ENCODE data around the gene CCDC78.

CCDC78 gene

DNA sequence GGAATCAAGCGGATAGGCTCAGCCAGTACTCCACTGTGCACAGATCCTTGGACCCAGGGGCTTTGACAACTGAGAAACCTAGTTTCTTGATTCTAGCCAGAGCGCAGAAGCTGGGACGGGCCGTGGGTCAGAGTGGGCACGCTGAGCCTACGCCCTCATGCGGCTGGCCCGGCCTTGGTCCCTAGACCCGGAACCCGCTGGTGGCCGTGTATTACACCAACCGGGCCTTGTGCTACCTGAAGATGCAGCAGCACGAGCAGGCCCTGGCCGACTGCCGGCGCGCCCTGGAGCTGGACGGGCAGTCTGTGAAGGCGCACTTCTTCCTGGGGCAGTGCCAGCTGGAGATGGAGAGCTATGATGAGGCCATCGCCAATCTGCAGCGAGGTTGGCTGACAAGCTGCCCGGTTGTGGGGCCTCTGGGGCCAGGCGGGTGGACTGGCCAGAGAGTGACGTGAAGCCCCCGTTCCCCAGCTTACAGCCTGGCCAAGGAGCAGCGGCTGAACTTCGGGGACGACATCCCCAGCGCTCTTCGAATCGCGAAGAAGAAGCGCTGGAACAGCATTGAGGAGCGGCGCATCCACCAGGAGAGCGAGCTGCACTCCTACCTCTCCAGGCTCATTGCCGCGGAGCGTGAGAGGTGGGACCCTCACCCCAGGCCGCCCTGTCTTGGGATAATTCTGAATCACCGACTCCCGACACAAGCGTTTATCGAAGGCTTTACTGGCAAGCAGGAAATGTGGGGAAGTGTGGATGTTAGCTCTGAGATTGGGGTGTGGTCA lies 45.1 kb downstream of the CCDC78 start:
- peak overlapping the region; percentile 87 to 96 (median 91) for H3K9ac ChIP-seq
- H3K4me1 ChIP-seq, result peaks cover 42 to 57% (median 51%) of the 10 kb centered on the region in 10 experiments
- no peaks in the 10 kb centered on the region for H3K9me3 ChIP-seq (replicated peaks in 1 of 11)
- H3K4me3 ChIP-seq, result peak overlapping the region; percentile 75 to 98 (median 90)
- H4K20me1 ChIP-seq, result peaks cover 26 to 74% (median 54%) of the 10 kb centered on the region in 11 experiments; a peak in 21 of 22 replicates
- peak overlapping the region; percentile 95 to 99 (median 99) for H3K4me2 ChIP-seq
- no peak for TF ChIP-seq Cebpa-rat (IDR thresholded peaks at IDR 0.05)
- peaks cover 23 to 39% (median 27%) of the 10 kb centered on the region in 11 experiments for H3K36me3 ChIP-seq
- peak overlapping the region; percentile 69 to 91 (median 82); a peak in 21 of 22 replicates for H3K27ac ChIP-seq
- H3K27me3 ChIP-seq, result peaks cover 0 to 6% (median 0%) of the 10 kb centered on the region in 11 experiments; a peak in 5 of 22 replicates

DNA sequence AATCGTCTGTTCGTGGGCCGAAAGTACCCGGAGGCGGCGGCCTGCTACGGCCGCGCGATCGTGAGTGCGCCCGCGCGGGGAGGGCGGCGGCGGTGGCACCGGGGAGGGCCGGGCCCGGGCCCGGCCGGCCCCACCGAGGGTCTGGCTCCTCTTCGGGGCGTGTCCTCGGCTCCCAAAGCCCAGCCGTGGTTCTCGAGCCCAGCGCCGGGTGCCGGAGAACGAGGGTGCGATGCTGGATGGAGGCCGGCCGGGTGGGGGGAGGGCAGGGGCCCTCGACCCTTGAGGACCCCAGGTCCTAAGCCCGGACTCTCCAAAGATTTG lies 45.7 kb downstream of the CCDC78 start:
- TF ChIP-seq Cebpa-rat (IDR thresholded peaks at IDR 0.05), result no peak
- Histone ChIP-seq H3K36me3 (peaks cover 23 to 34% (median 27%) of the 10 kb centered on the region in 11 experiments), H3K27ac (peak overlapping the region; percentile 69 to 91 (median 82)), H4K20me1 (peaks cover 26 to 78% (median 56%) of the 10 kb centered on the region in 11 experiments; a peak in 21 of 22 replicates), H3K9ac (peak overlapping the region; percentile 87 to 96 (median 91)), H3K4me3 (peak overlapping the region; percentile 75 to 98 (median 90)), H3K9me3 (replicated peaks in 1 of 11) (no peaks in the 10 kb centered on the region), H3K27me3 (peaks cover under 1 to 11% (median 2%) of the 10 kb centered on the region in 11 experiments; a peak in 20 of 22 replicates), H3K4me2 (peak overlapping the region; percentile 95 to 99 (median 99)), H3K4me1 (peaks cover 42 to 53% (median 50%) of the 10 kb centered on the region in 10 experiments)

DNA sequence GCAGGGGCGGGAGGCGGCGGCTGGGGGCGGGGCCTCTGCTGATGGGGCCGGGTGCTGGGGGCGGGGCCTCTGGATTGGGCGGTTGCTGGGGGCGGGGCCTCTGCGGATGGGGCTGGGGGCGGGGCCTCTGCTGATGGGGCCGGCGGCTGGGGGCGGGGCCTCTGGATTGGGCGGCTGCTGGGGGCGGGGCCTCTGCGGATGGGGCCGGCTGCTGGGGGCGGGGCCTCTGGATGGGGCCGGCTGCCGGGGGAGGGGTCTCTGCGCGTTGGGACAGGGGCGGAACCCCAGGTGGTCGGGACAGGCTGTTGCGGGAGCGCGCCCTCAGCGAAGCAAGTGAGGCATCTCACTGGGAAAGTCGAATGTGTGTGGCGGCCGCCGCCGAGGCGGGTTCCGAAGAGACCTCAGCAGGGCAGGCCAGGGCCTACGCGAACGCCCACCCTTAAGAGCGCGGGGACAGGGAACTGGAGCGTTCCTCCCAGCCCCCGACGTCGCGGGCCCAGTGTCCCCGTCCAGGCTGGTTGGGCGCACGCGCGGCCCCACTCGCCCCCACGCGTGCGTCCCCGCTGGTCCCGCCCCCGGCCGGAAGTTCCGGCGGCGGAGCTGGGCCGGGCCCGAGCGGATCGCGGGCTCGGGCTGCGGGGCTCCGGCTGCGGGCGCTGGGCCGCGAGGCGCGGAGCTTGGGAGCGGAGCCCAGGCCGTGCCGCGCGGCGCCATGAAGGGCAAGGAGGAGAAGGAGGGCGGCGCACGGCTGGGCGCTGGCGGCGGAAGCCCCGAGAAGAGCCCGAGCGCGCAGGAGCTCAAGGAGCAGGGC lies 46.2 kb downstream of the CCDC78 start, which contains the start of gene STUB1:
Gene STUB1, plus strand, starts transcription at position 597 of the 811 bp plus-strand sequence. Its CDS starts 116 bp downstream, at position 713.
- no peak for TF ChIP-seq Cebpa-rat (IDR thresholded peaks at IDR 0.05)
- Histone ChIP-seq H3K4me3 (peak within 1 kb of the TSS; percentile 75 to 98 (median 90)), H3K27me3 (peaks cover 7 to 17% (median 8%) of the 10 kb centered on the region in 11 experiments), H3K9me3 (replicated peaks in 1 of 11) (no peaks in the 10 kb centered on the region), H4K20me1 (peaks cover 30 to 80% (median 62%) of the 10 kb centered on the region in 11 experiments; a peak in 21 of 22 replicates), H3K4me1 (peaks cover 39 to 53% (median 47%) of the 10 kb centered on the region in 10 experiments), H3K9ac (peak within 1 kb of the TSS; percentile 87 to 96 (median 91)), H3K36me3 (peaks cover 22 to 29% (median 26%) of the 10 kb centered on the region in 11 experiments), H3K4me2 (peak within 1 kb of the TSS; percentile 95 to 99 (median 99)), H3K27ac (peak within 1 kb of the TSS; percentile 69 to 91 (median 82))

DNA sequence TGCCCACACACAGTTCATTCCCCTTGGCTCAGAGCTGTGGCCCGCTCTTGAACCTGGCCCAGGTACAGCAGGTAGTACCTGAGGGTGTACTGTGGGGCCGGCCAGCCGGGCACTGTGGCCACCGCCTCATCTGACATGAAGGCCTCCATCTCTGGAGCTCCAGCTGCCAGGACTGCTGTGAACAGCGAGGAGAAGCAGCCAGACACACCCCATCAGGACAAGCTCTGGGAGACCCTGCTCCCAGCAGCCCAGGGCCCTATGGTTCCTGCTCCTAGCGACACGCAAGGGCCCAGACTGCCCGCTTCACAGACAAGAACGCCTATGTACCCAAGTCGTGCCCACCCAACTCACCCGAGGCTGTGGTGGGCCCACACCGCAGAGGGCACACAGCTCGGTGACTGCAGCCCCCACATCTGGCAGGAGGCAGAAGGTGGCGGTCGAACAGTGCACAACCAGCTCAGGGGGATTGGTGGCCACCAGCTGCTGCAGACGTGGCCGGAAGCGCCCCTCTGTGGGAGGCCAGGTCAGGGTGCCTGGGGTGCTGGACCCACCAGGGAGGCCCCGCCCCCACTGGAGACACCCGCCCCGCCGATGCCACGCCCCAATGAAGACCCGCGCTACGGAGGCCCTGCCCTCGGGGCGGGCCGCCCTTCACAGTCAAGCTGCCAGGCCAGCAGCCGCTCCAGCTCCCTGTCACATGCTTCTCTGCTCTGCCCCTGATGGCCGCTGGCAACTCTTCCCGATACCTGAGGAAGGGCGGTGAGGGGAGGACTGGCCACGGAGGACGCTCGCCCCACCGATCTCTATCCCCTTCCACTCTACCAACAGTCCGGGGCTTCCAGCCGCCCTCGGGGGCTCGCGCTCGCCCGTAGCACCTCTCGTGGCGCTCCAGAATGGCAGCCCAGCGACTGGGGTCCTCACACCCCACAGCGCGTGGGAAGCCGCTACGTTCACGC lies 47.1 kb downstream of the CCDC78 start:
- H3K27ac ChIP-seq, result peak overlapping the region in 8 of 11 experiments; percentile 32 to 66 (median 40); a peak in 12 of 22 replicates
- H3K9ac ChIP-seq, result peak overlapping the region in 10 of 11 experiments; percentile 27 to 71 (median 60); a peak in 14 of 22 replicates

DNA sequence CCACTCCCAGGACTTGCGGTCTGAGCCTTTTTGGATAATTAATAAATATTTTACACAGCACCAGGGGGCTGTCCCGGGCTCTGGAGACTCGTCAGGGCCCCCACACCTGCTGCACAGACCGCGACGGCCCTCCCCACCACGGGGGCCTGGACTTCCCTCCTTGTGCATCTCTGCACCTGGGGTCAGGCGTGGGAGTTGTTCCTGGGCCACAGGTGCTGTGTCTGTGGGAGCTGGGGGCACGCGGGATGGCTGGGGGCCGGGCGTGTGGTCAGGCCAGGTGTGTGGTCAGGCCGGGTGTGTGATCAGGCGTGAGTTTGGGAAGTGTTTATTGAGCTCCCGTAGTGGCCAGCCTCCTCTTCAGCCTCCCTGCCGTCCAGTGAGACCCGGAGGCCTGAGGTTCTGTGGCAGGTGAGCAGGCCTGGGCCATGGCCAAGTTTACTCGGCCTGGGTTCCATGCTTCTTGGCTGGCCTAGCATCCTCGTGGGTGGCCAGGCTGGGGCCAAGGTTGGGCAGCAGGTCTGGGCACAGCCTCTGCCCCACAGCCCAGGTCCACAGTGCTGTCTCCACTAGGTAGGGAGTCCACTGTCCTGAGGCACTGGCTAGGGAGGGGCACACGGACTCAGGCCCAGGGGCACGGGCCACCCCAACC lies 47.9 kb downstream of the CCDC78 start:
- peaks cover 12 to 29% (median 17%) of the 10 kb centered on the region in 11 experiments for H3K27me3 ChIP-seq
- H3K36me3 ChIP-seq, result peaks cover 31 to 38% (median 34%) of the 10 kb centered on the region in 11 experiments
- no peak overlapping the region for H3K27ac ChIP-seq
- peak overlapping the region in 5 of 11 experiments; percentile 80 to 95 (median 88); a peak in 7 of 22 replicates for H3K4me2 ChIP-seq
- no peak overlapping the region for H3K4me3 ChIP-seq
- peaks cover 47 to 90% (median 73%) of the 10 kb centered on the region in 11 experiments; a peak in 21 of 22 replicates for H4K20me1 ChIP-seq
- H3K4me1 ChIP-seq, result peaks cover 27 to 50% (median 43%) of the 10 kb centered on the region in 10 experiments
- peak overlapping the region in 1 of 11 experiments; percentile 62; a peak in 1 of 22 replicates for H3K9ac ChIP-seq
- H3K9me3 ChIP-seq (replicated peaks in 1 of 11), result no peaks in the 10 kb centered on the region
- TF ChIP-seq Cebpa-rat (IDR thresholded peaks at IDR 0.05), result no peak

More for the DNA sequence above, 47.1 kb downstream of the CCDC78 start:
- peak overlapping the region; percentile 67 to 95 (median 86) for H3K4me2 ChIP-seq
- H3K36me3 ChIP-seq, result peaks cover 24 to 34% (median 29%) of the 10 kb centered on the region in 11 experiments
- H3K4me1 ChIP-seq, result peaks cover 33 to 55% (median 48%) of the 10 kb centered on the region in 10 experiments
- no peaks in the 10 kb centered on the region for H3K9me3 ChIP-seq (replicated peaks in 1 of 11)
- H3K4me3 ChIP-seq, result peak overlapping the region; percentile 50 to 67 (median 56)
- no peak for TF ChIP-seq Cebpa-rat (IDR thresholded peaks at IDR 0.05)
- peaks cover 12 to 26% (median 16%) of the 10 kb centered on the region in 11 experiments for H3K27me3 ChIP-seq
- H4K20me1 ChIP-seq, result peaks cover 39 to 87% (median 71%) of the 10 kb centered on the region in 11 experiments; a peak in 21 of 22 replicates

DNA sequence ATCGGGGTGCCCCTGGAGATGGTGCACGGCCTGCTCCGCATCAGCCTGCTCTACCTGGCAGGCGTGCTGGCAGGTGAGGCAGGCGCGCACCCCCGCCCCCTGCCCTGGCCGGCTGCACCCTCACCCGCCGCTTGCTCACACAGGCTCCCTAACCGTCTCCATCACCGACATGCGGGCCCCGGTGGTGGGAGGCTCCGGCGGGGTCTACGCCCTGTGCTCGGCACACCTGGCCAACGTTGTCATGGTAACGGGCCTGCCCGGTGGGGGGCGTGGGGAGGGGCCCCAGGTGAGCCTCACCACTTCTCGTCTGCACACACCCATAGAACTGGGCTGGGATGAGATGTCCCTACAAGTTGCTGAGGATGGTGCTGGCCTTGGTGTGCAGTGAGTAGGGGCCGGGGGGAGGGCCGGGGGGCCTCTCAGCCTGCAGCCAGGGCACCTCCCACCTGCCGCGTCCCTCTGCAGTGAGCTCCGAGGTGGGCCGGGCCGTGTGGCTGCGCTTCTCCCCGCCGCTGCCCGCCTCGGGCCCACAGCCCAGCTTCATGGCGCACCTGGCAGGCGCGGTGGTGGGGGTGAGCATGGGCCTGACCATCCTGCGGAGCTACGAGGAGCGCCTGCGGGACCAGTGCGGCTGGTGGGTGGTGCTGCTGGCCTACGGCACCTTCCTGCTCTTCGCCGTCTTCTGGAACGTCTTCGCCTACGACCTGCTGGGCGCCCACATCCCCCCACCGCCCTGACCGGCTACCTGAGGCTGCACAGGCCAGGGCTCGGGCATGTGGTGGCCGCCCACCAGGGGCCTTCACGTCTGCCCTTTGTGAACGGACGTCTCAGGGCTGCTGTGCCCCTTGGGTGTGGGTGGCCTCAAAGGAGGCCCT lies 48.7 kb downstream of the CCDC78 start:
- no peak overlapping the region for H3K9ac ChIP-seq
- TF ChIP-seq Cebpa-rat (IDR thresholded peaks at IDR 0.05), result no peak
- H3K4me3 ChIP-seq, result no peak overlapping the region
- peaks cover 19 to 42% (median 35%) of the 10 kb centered on the region in 10 experiments for H3K4me1 ChIP-seq
- H3K27me3 ChIP-seq, result peaks cover 12 to 29% (median 17%) of the 10 kb centered on the region in 11 experiments
- H3K27ac ChIP-seq, result no peak overlapping the region
- peaks cover 47 to 90% (median 73%) of the 10 kb centered on the region in 11 experiments; a peak in 21 of 22 replicates for H4K20me1 ChIP-seq
- H3K4me2 ChIP-seq, result no peak overlapping the region
- no peaks in the 10 kb centered on the region for H3K9me3 ChIP-seq (replicated peaks in 1 of 11)
- peaks cover 31 to 38% (median 34%) of the 10 kb centered on the region in 11 experiments for H3K36me3 ChIP-seq
